K562 (cell line): ENCODE data around the gene RPL36AL. TPM values are rescaled to one million over a fixed set of nuclear protein-coding genes. Genes with fewer than 3 reads are reported as not detected.
A peak's percentile ranks its signal among the peaks of the same experiment; 100 is the strongest.

Experiments
- ATAC-seq: fragments of 200-7000 bp; cut with Tn5 transposase; 3 replicates; pipeline ENCODE4 v1.9.1; 2020; ENCODE audit warnings: moderate library complexity
- BruUV-seq: library from RNA; stranded (reverse); fragments of 400-500 nt; replicated peaks from 2 replicates; lab custom pipeline; 2021; lab: Mats Ljungman, UMichigan
- CTCF ChIA-PET: fragments of 300-600 bp; formaldehyde crosslinking; extraction: SDS; loops from one replicate; lab custom pipeline; 2021; ENCODE audit warnings: low intra/inter-chr PET ratio; lab: Yijun Ruan, JAX
- POLR2A ChIA-PET: fragments of 300-600, 350-650 bp; sonication (Branson Sonifier 250); formaldehyde crosslinking; extraction: SDS; loops from one replicate; lab custom pipeline; 2021; ENCODE audit warnings: antibody characterized with exemption, inconsistent platforms; lab: Yijun Ruan, JAX
- DNase-seq, 4 experiments: peaks; one replicate each; pipeline versions ENCODE4 v3.0.0 to v3.0.0-alpha.2; 2011 to 2018; ENCODE audit warnings: low spot score in 3 of 4, mixed read lengths in 3 of 4; ENCODE audit errors: extremely low read depth in 1 of 4
- FAIRE-seq: peaks from 2 replicates; lab custom pipeline; 2011; peaks lifted over from hg19 to GRCh38; lab: Jason Lieb, UNC
- H2AFZ ChIP-seq: 2 replicates; pipeline ENCODE4 v1.6.0; 2011; ENCODE audit warnings: low read depth, low read length, control low read depth, inconsistent platforms
- H3K27ac ChIP-seq: fragments of 200-600 bp; 3 replicates; pipeline ENCODE4 v1.8.0; 2011; ENCODE audit warnings: low read depth, mild to moderate bottlenecking, control low read depth, inconsistent platforms, low read length, moderate library complexity, mixed read lengths; ENCODE audit errors: extremely low read depth
- H3K27me3 ChIP-seq, 2 experiments: fragments of 300-600 bp in 1 of 2; 2 replicates in 1 of 2; 3 replicates in 1 of 2; pipeline versions ENCODE4 v1.6.0 to v1.8.0; 2011; ENCODE audit warnings: inconsistent platforms in 2 of 2, low read length in 2 of 2, mild to moderate bottlenecking in 1 of 2, mixed read lengths in 1 of 2, moderate library complexity in 1 of 2; ENCODE audit not compliant: control insufficient read depth in 2 of 2, insufficient read depth in 2 of 2
- H3K36me3 ChIP-seq: fragments of 300-600 bp; 3 replicates; pipeline ENCODE4 v1.8.0; 2011; ENCODE audit warnings: mild to moderate bottlenecking, low read length, inconsistent platforms; ENCODE audit not compliant: control insufficient read depth, insufficient read depth
- H3K4me1 ChIP-seq, 2 experiments: fragments of 200-600 bp in 1 of 2; replicated peaks in 1 of 2; 2 replicates in 1 of 2; 3 replicates in 1 of 2; pipeline versions ENCODE4 v1.5.1 to v1.8.0; 2011; ENCODE audit warnings: inconsistent platforms in 2 of 2, low read length in 2 of 2, mild to moderate bottlenecking in 1 of 2, mixed read lengths in 1 of 2, moderate library complexity in 1 of 2; ENCODE audit not compliant: control insufficient read depth in 2 of 2, insufficient read depth in 2 of 2
- H3K4me2 ChIP-seq: 2 replicates; pipeline ENCODE4 v1.6.1; 2011; ENCODE audit warnings: low read length, control low read depth, inconsistent platforms, mixed read lengths; ENCODE audit not compliant: insufficient read depth
- H3K4me3 ChIP-seq: fragments of 200-600 bp; sonication (generic), shearing (Covaris generic); 2 replicates; pipeline ENCODE4 v1.5.1; 2016; ENCODE audit warnings: control low read depth, inconsistent platforms
- H3K79me2 ChIP-seq: fragments of 200-600 bp; 3 replicates; pipeline ENCODE4 v1.8.0; 2011; ENCODE audit warnings: low read length, inconsistent platforms; ENCODE audit not compliant: control insufficient read depth, insufficient read depth
- H3K9ac ChIP-seq, 2 experiments: 2 replicates each; pipeline versions ENCODE4 v1.6.0 to v1.6.1; 2011; ENCODE audit warnings: low read depth in 2 of 2, low read length in 2 of 2, control low read depth in 1 of 2, inconsistent platforms in 1 of 2, mild to moderate bottlenecking in 1 of 2, mixed read lengths in 1 of 2; ENCODE audit not compliant: insufficient read depth in 1 of 2
- H3K9me1 ChIP-seq: one replicate; pipeline ENCODE4 v1.6.0; 2011; ENCODE audit warnings: inconsistent platforms, mild to moderate bottlenecking, low read length, moderate library complexity; ENCODE audit not compliant: control insufficient read depth, insufficient read depth
- H3K9me3 ChIP-seq: replicated peaks from 2 replicates; pipeline ENCODE4 v1.5.1; 2011; ENCODE audit warnings: low read depth, low read length, inconsistent platforms; ENCODE audit not compliant: control insufficient read depth, insufficient read depth
- H4K20me1 ChIP-seq: replicated peaks from 2 replicates; pipeline ENCODE4 v1.6.1; 2011; ENCODE audit warnings: low read length, inconsistent platforms, mixed read lengths; ENCODE audit not compliant: control insufficient read depth, insufficient read depth
- ASH1L ChIP-seq: fragments of 450-650 bp; IDR thresholded peaks from 2 replicates; pipeline ENCODE4 v1.6.1; 2018; ENCODE audit warnings: borderline replicate concordance, mild to moderate bottlenecking, low read depth; ENCODE audit not compliant: partially characterized antibody
- CEBPB ChIP-seq: fragments of 450-650 bp; IDR thresholded peaks from 2 replicates; pipeline ENCODE4 v1.6.1; 2016; ENCODE audit warnings: missing genetic modification characterization, missing compliant biosample characterization
- HCFC1 ChIP-seq: IDR thresholded peaks from 2 replicates; pipeline ENCODE4 v1.6.1; 2012; ENCODE audit warnings: low read depth, low read length, improper control_type of control experiment
- HDGF ChIP-seq: fragments of 450-650 bp; IDR thresholded peaks from 2 replicates; pipeline ENCODE4 v1.6.1; 2016
- PML ChIP-seq: IDR thresholded peaks from 2 replicates; pipeline ENCODE4 v1.6.1; 2012; ENCODE audit warnings: low read length, inconsistent platforms
- TBP ChIP-seq: optimal IDR thresholded peaks from 2 replicates; pipeline ENCODE3; 2011; ENCODE audit warnings: low read depth, low read length, improper control_type of control experiment
- XRCC4 ChIP-seq: IDR thresholded peaks from one replicate; pipeline ENCODE4 v1.6.1; 2011; ENCODE audit not compliant: insufficient read depth, insufficient read length; ENCODE audit errors: extremely low read depth
- ZBTB1 ChIP-seq: sonication (generic); formaldehyde crosslinking; IDR thresholded peaks from 2 replicates; pipeline ENCODE4 v1.8.1; 2023; ENCODE audit warnings: missing genetic modification reagents, low read depth, mild to moderate bottlenecking, borderline replicate concordance
- ZNF146 ChIP-seq: IDR thresholded peaks from one replicate; pipeline ENCODE4 v1.6.1; 2018; ENCODE audit warnings: missing compliant biosample characterization; ENCODE audit not compliant: unreplicated experiment
- ZNF3 ChIP-seq: fragments of 250-450 bp; sonication (Bioruptor Pico); IDR thresholded peaks from 2 replicates; pipeline ENCODE4 v1.5.0; 2021; ENCODE audit warnings: mild to moderate bottlenecking, moderate library complexity
- ZNF316 ChIP-seq: fragments of 450-650 bp; IDR thresholded peaks from 2 replicates; pipeline ENCODE4 v1.6.1; 2016
- ZNF445 ChIP-seq: fragments of 250-450 bp; sonication (Bioruptor Pico); IDR thresholded peaks from 2 replicates; pipeline ENCODE4 v1.4.0; 2020; ENCODE audit warnings: low read depth, mild to moderate bottlenecking, moderate library complexity
- ZZZ3 ChIP-seq: fragments of 450-650 bp; IDR thresholded peaks from 2 replicates; pipeline ENCODE4 v1.6.1; 2016; ENCODE audit warnings: antibody characterized with exemption, mild to moderate bottlenecking, moderate library complexity
- WGBS: fragments of 100-300 bp; shearing (Covaris generic); methylation state at CpG from one replicate; pipeline ENCODE4 v1.1.6; 2016; ENCODE audit warnings: low coverage, mixed read lengths; ENCODE audit not compliant: insufficient coverage; ENCODE audit errors: missing lambda C conversion rate; 5-methylcytosine and 5-hydroxymethylcytosine counted together
- in situ Hi-C: fragments of 300-500 bp; cut with MboI; formaldehyde crosslinking; loops from 4 replicates; pipeline ENCODE4 v1.15.0; 2018; ENCODE audit warnings: inconsistent platforms, mixed read lengths
- intact Hi-C: fragments of 100-400 bp; cut with micrococcal nuclease; formaldehyde crosslinking; loops from 2 replicates; pipeline ENCODE4 v1.14.2; 2022
- polyA plus RNA-seq, 8 experiments: library from polyadenylated mRNA; depleted of rRNA in 4 of 8; stranded (reverse) in 5 of 8; unstranded in 3 of 8; fragments of >200 nt; fragmentation: Nextera tagmentation in 2 of 8; fragmentation: Illumina TruSeq in 1 of 8; extraction: Ambion mirVana in 2 of 8; extraction: Trizol in 1 of 8; gene quantifications; 2 replicates each; pipeline versions ENCODE4 v1.2.1 to v1.2.3, GENCODE V29; 2011 to 2014; ENCODE audit warnings: inconsistent platforms in 1 of 8, missing spikeins in 1 of 8
- total RNA-seq, 7 experiments: library from RNA; depleted of rRNA in 6 of 7; stranded (reverse); fragments of >200 nt in 6 of 7; fragmentation: Illumina TruSeq in 2 of 7; extraction: Trizol in 2 of 7; gene quantifications; 2 replicates each; pipeline versions ENCODE4 v1.2.1 to v1.2.3, GENCODE V29; 2011 to 2021; ENCODE audit warnings: low replicate concordance in 1 of 7
- TF ChIP-seq, protein P1 (sequence below), 3 experiments: fragments of 200-800 bp in 1 of 3; fragments of 250-450 bp in 1 of 3; fragments of 450-650 bp in 1 of 3; sonication (Bioruptor Pico) in 1 of 3; sonication (Bioruptor generic) in 1 of 3; formaldehyde crosslinking in 1 of 3; IDR thresholded peaks; 2 replicates each; pipeline versions ENCODE4 v1.6.1 to v1.8.0; 2016 to 2022; ENCODE audit warnings: mild to moderate bottlenecking in 2 of 3, missing genetic modification characterization in 2 of 3, missing compliant biosample characterization in 1 of 3, moderate library complexity in 1 of 3

RPL36AL gene
- total and polyA plus RNA-seq, 9 of the 15 experiments (the other 6 are each of a cell fraction or from before 2014, with no cell fraction given) = 146 to 674 (median 360) TPM

DNA sequence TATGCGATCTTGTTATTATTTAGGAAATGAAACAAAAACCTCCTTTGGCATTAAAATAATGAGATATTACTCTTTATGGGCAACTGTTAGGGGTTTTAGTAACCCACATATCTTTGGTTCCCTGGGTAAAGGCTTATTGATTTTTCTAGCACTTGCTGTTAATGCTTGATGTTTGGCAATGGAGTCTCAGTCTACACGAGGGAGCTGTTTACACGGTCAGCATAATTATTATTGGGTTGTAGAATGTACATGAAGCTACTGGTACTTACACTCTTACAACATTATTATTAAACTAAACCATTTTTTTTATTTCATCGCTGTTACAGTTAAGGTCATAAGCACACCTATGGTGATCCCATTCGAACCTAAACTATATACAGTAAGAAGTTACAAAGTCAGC, 46.4 kb downstream of the RPL36AL start:
- no peak for ATAC-seq
- Histone ChIP-seq H3K27ac (no peak overlapping the region), H2AFZ (no peak overlapping the region), H3K4me3 (no peak overlapping the region), H3K9me1 (peaks cover 3% of the 10 kb centered on the region), H3K9me3 (no peaks in the 10 kb centered on the region), H3K27me3 (no peaks in the 10 kb centered on the region), H3K36me3 (peaks cover 22% of the 10 kb centered on the region), H3K4me2 (no peak overlapping the region), H3K4me1 (no peaks in the 10 kb centered on the region), H3K9ac (no peak overlapping the region), H4K20me1 (no peaks in the 10 kb centered on the region), H3K79me2 (no peaks in the 10 kb centered on the region; the same call in 2 of the 3 replicates)
- in situ Hi-C loops (no loop called here), intact Hi-C loops (no loop called here)
- POLR2A ChIA-PET = no interaction called here
- FAIRE-seq = no peak
- TF ChIP-seq HDGF (no peak), PML (no peak), ZNF316 (peak; percentile 28; the same call in 1 of the 2 replicates), HCFC1 (no peak), XRCC4 (no peak), ASH1L (no peak), ZBTB1 (CRISPR knock-in tag) (no peak), ZNF146 (CRISPR knock-in tag) (no peak)
- DNase-seq = no peak
- CTCF ChIA-PET = no interaction called here
- no TSS peak for BruUV-seq
- WGBS = 81% methylated on average over 5 of the region's 5 CpGs

DNA sequence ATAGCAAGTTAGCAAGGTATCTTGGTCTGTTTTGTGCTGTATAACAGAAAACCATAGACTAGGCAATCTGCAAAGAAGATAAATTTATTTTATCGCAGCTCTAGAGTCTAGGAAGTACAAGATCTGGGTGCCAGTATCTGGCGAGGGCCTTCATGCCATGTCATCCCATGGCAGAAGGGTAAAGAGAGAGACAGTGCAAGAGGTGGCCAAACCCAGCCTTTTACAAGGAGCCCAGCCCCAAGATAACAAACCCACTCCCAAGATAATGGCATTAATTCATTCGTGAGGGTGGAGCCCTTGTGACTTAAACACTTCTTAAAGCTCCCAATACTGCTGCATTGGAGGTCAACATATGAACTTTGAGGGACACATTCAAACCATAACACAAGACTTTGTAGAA, 51.1 kb downstream of the RPL36AL start:
- in situ Hi-C loops = no loop called here
- no peak for ATAC-seq
- no peaks in the 10 kb centered on the region for H4K20me1 ChIP-seq
- TF ChIP-seq ZNF3 (CRISPR knock-in tag) (no peak), CEBPB (tag) (no peak), ZZZ3 (no peak), ZNF445 (CRISPR knock-in tag) (no peak), TBP (no peak)
- TF ChIP-seq, protein P1, sequence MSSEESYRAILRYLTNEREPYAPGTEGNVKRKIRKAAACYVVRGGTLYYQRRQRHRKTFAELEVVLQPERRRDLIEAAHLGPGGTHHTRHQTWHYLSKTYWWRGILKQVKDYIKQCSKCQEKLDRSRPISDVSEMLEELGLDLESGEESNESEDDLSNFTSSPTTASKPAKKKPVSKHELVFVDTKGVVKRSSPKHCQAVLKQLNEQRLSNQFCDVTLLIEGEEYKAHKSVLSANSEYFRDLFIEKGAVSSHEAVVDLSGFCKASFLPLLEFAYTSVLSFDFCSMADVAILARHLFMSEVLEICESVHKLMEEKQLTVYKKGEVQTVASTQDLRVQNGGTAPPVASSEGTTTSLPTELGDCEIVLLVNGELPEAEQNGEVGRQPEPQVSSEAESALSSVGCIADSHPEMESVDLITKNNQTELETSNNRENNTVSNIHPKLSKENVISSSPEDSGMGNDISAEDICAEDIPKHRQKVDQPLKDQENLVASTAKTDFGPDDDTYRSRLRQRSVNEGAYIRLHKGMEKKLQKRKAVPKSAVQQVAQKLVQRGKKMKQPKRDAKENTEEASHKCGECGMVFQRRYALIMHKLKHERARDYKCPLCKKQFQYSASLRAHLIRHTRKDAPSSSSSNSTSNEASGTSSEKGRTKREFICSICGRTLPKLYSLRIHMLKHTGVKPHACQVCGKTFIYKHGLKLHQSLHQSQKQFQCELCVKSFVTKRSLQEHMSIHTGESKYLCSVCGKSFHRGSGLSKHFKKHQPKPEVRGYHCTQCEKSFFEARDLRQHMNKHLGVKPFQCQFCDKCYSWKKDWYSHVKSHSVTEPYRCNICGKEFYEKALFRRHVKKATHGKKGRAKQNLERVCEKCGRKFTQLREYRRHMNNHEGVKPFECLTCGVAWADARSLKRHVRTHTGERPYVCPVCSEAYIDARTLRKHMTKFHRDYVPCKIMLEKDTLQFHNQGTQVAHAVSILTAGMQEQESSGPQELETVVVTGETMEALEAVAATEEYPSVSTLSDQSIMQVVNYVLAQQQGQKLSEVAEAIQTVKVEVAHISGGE (CRISPR knock-in tag; IDR thresholded peaks at IDR 0.05) = no peak

More for the DNA sequence above, 51.1 kb downstream of the RPL36AL start:
- ChIA-PET POLR2A (interaction anchor here (0.6 kb wide), 1 partner anchor 291 kb away, joined by 3 read pairs; no protein-coding TSS in a partner anchor), CTCF (no interaction called here)
- no TSS peak for BruUV-seq
- no peaks in the 10 kb centered on the region for H3K36me3 ChIP-seq
- WGBS = 27% methylated on average over 3 of the region's 3 CpGs
- H3K4me2 ChIP-seq = no peak overlapping the region
- FAIRE-seq = no peak
- no peak overlapping the region for H3K4me3 ChIP-seq
- H3K9me1 ChIP-seq = no peaks in the 10 kb centered on the region
- H3K27ac ChIP-seq = no peak overlapping the region
- intact Hi-C loops = no loop called here
- no peaks in the 10 kb centered on the region for H3K27me3 ChIP-seq
- H3K4me1 ChIP-seq = no peaks in the 10 kb centered on the region
- no peak overlapping the region for H2AFZ ChIP-seq
- no peaks in the 10 kb centered on the region for H3K79me2 ChIP-seq
- no peak for DNase-seq
- H3K9ac ChIP-seq = no peak overlapping the region
- no peaks in the 10 kb centered on the region for H3K9me3 ChIP-seq
